Vagina (tissue), 2 donors: ENCODE measurements around the gene TRIP13. TPM values are rescaled to one million over a fixed set of nuclear protein-coding genes. Genes with fewer than 3 reads are reported as not detected.

ENCODE experiments used
- DNase-seq, 2 donors: peaks; one replicate each; pipeline ENCODE4 v3.0.0-alpha.2; 2017; ENCODE audit errors: extremely low spot score in 2 of 2
- H3K27ac ChIP-seq: fragments of 200-600 bp; sonication (generic); one replicate; pipeline ENCODE4 v1.5.1; 2019
- H3K27me3 ChIP-seq: fragments of 200-600 bp; sonication (generic); one replicate; pipeline ENCODE4 v1.5.1; 2019
- H3K36me3 ChIP-seq, 2 donors: fragments of 200-600 bp; sonication (generic); one replicate each; pipeline ENCODE4 v1.5.1; 2017 to 2019
- H3K4me1 ChIP-seq: fragments of 200-600 bp; sonication (generic); one replicate; pipeline ENCODE4 v1.5.1; 2019
- H3K4me3 ChIP-seq, 2 donors: fragments of 200-600 bp; sonication (generic); 1 replicate in 1 of 2; 2 replicates in 1 of 2; pipeline ENCODE4 v1.5.1; 2016 to 2019
- H3K9me3 ChIP-seq: fragments of 200-600 bp; sonication (generic); one replicate; pipeline ENCODE4 v1.5.1; 2019
- POLR2A ChIP-seq, 2 donors: fragments of 450-650 bp; IDR thresholded peaks; one replicate each; pipeline ENCODE4 v1.6.1; 2017; ENCODE audit warnings: antibody characterized with exemption in 2 of 2, mild to moderate bottlenecking in 2 of 2, moderate library complexity in 2 of 2
- POLR2AphosphoS5 ChIP-seq, 2 donors: sonication (generic); formaldehyde crosslinking; IDR thresholded peaks; one replicate each; pipeline ENCODE4 v1.9.0; 2017; ENCODE audit warnings: antibody characterized with exemption in 2 of 2, mild to moderate bottlenecking in 2 of 2, low read depth in 1 of 2; ENCODE audit not compliant: insufficient read depth in 1 of 2
- intact Hi-C: fragments of 100-400 bp; cut with DNase I; formaldehyde crosslinking; loops from one replicate; pipeline ENCODE4 v1.15.1; 2023
- total RNA-seq: library from RNA; depleted of rRNA; stranded (reverse); fragments of >200 nt; gene quantifications from one replicate; pipeline ENCODE4 v1.2.3, GENCODE V29; 2016
- TF ChIP-seq, protein P1 (sequence below), 3 experiments: fragments of 450-650 bp in 2 of 3; fragments of 200-600 bp in 1 of 3; sonication (generic) in 1 of 3; IDR thresholded peaks; one replicate each; pipeline ENCODE4 v1.5.1; 2017 to 2019; ENCODE audit warnings: antibody characterized with exemption in 3 of 3, mild to moderate bottlenecking in 2 of 3, moderate library complexity in 2 of 3

The TRIP13 gene
- total RNA-seq, 1 donor from 2014 or later: 3.7 TPM

DNA sequence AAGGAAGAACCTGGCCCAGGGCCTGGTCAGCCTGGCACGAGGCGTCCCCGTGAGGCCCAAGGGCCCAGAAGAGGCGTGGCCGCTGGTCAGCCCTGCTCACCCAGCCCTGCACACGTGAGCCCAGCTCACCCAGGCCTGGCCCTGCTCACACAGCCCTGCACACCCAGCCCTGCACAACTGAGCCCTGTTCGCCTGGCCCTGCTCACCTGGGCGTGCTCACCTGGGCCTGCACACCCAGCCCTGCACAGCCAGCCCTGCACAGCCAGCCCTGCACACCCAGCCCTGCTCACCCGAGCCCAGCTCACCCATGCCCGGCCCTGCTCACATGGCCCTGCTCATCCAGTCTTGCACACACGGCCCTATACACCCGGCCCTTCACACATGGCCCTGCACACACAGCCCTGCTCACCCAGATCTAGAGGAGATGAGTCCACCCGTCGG, 44.0 kb upstream of the TRIP13 start:
- DNase-seq: no peak
- H3K4me3 ChIP-seq: no peak overlapping the region
- intact Hi-C loops: no loop called here
- TF ChIP-seq, protein P1, sequence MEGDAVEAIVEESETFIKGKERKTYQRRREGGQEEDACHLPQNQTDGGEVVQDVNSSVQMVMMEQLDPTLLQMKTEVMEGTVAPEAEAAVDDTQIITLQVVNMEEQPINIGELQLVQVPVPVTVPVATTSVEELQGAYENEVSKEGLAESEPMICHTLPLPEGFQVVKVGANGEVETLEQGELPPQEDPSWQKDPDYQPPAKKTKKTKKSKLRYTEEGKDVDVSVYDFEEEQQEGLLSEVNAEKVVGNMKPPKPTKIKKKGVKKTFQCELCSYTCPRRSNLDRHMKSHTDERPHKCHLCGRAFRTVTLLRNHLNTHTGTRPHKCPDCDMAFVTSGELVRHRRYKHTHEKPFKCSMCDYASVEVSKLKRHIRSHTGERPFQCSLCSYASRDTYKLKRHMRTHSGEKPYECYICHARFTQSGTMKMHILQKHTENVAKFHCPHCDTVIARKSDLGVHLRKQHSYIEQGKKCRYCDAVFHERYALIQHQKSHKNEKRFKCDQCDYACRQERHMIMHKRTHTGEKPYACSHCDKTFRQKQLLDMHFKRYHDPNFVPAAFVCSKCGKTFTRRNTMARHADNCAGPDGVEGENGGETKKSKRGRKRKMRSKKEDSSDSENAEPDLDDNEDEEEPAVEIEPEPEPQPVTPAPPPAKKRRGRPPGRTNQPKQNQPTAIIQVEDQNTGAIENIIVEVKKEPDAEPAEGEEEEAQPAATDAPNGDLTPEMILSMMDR (IDR thresholded peaks at IDR 0.05): no peak
- no peak for TF ChIP-seq POLR2AphosphoS5 (IDR thresholded peaks at IDR 0.05; ENCODE audit: insufficient read depth in 1 of 2, low read depth in 1 of 2)
- no peak for TF ChIP-seq POLR2A (IDR thresholded peaks at IDR 0.05)
- peaks cover 4% of the 10 kb centered on the region for H3K4me1 ChIP-seq
- H3K9me3 ChIP-seq: no peaks in the 10 kb centered on the region
- no peaks in the 10 kb centered on the region for H3K36me3 ChIP-seq
- no peaks in the 10 kb centered on the region for H3K27me3 ChIP-seq
- no peak overlapping the region for H3K27ac ChIP-seq

DNA sequence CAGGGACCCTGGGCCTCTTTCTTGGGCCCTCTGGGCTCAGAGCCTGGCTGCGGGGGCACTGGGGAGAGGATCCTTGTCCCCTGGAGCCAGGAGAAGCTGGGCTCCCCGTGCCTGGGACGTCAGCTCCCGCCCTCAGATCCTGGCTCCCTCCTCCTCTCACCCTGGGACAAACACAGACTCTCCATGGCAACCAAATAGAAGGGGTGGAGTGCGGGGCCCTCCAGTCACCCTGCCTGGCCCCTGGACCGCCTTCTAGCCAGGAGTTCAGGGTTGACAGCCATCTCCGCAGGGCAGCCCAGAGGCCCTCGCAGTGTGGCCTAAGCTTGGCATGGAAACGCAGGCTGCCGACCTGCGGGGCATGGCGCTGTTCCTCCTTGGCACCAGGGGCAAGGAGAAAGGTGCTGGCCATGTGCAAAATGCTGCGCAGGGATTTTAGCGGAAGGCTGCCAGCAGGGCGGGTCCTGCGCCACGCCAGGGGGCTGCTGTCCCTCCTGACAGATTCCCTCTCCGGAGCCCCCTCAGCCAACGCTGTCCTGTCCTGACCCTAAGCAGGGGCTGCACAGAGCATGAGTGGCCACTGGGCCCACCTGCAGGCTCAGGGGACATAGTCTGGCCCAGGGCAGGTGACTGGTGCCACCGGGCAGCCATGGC, 42.9 kb upstream of the TRIP13 start:
- Histone ChIP-seq H3K9me3 (no peaks in the 10 kb centered on the region), H3K4me1 (peaks cover 4% of the 10 kb centered on the region), H3K36me3 (no peaks in the 10 kb centered on the region), H3K4me3 (no peak overlapping the region), H3K27ac (no peak overlapping the region), H3K27me3 (no peaks in the 10 kb centered on the region)
- no peak for DNase-seq
- TF ChIP-seq, protein P1 (IDR thresholded peaks at IDR 0.05): no peak
- TF ChIP-seq POLR2A (IDR thresholded peaks at IDR 0.05): no peak
- TF ChIP-seq POLR2AphosphoS5 (IDR thresholded peaks at IDR 0.05; ENCODE audit: insufficient read depth in 1 of 2, low read depth in 1 of 2): no peak
- intact Hi-C loops: no loop called here

DNA sequence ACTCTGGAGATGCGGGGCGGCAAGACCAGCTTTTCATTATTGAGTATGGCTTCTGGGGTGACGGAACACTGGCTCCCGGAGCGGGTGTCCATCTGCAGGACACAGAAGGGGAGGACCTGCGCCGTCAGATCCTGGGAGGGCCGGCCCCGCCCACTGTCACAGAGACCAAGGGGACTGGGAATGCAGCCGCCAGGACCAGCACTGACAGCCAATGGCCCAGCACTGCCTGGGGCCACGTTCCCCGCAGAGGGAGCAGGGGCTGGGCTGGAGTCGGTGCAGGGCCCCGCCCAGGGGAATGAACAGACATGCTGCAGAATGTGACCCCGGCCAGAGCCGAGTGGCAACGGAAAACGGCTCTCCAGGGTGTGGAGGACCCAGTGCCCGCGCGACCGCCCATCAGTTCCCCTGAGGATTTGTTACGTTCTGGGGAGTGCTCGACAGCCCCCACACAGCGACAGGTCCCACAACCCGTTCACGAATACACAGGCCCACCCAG, 42.1 kb upstream of the TRIP13 start, which contains the start of gene ZDHHC11:
TSS of gene ZDHHC11 (minus strand) at position 476 of the 496 bp plus-strand sequence. CDS start at position 92, 384 bp downstream.
- Histone ChIP-seq H3K27ac (no peak within 1 kb of the TSS), H3K27me3 (no peaks in the 10 kb centered on the region), H3K36me3 (no peaks in the 10 kb centered on the region), H3K9me3 (no peaks in the 10 kb centered on the region), H3K4me3 (no peak within 1 kb of the TSS), H3K4me1 (peaks cover 4% of the 10 kb centered on the region)
- intact Hi-C loops: no loop called here
- DNase-seq: no peak
- TF ChIP-seq POLR2A (IDR thresholded peaks at IDR 0.05) (no peak), POLR2AphosphoS5 (IDR thresholded peaks at IDR 0.05; ENCODE audit: insufficient read depth in 1 of 2, low read depth in 1 of 2) (no peak)
- TF ChIP-seq, protein P1 (IDR thresholded peaks at IDR 0.05): no peak

DNA sequence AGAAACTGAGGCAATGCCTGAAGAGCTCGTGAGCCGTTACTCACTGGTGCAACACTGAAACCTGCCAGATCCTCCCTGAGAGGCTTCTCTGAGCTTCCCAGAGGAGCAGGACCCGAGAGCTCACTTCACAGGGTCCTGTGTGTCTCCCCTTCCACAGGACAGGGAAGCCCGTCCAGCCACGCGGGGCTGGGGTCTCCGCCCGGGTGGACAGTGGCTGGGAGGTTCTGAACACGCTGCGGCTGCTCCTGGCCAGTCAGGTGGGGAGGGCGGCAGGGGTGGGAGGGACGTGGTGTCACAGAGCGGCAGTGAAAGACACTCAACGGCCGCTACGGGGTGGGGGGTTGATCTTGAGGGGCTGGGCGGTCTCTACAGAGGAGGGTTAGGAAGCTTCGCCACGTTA, 41.6 kb upstream of the TRIP13 start:
- no peaks in the 10 kb centered on the region for H3K27me3 ChIP-seq
- TF ChIP-seq POLR2A (IDR thresholded peaks at IDR 0.05): no peak
- no peak for DNase-seq
- H3K36me3 ChIP-seq: no peaks in the 10 kb centered on the region
- peaks cover 4% of the 10 kb centered on the region for H3K4me1 ChIP-seq
- no peak overlapping the region for H3K4me3 ChIP-seq
- intact Hi-C loops: no loop called here
- no peak overlapping the region for H3K27ac ChIP-seq
- no peaks in the 10 kb centered on the region for H3K9me3 ChIP-seq

DNA sequence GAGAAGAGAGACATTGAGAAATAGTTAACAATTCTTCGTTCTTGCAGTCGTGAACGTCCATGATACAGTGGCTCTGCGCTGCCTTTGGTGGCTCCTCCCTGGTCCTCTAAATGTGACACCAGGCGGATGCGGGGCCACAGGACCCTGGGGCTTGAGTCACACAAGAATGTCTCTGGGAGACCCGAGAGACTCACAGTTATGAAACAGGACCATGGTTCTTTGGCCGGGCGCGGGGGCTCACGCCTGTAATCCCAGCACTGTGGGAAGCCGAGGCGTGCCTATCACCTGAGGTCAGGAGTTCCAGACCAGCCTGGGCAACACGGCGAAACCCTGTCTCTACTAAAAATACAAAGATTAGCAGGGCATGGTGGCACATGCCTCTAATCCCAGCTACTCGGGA, 41.1 kb upstream of the TRIP13 start:
- no peak for DNase-seq
- peaks cover 4% of the 10 kb centered on the region for H3K4me1 ChIP-seq
- no peak overlapping the region for H3K4me3 ChIP-seq
- H3K36me3 ChIP-seq: no peaks in the 10 kb centered on the region
- H3K27me3 ChIP-seq: no peaks in the 10 kb centered on the region
- H3K9me3 ChIP-seq: no peaks in the 10 kb centered on the region
- intact Hi-C loops: no loop called here
- H3K27ac ChIP-seq: no peak overlapping the region
- TF ChIP-seq, protein P1 (IDR thresholded peaks at IDR 0.05): no peak
- TF ChIP-seq POLR2AphosphoS5 (IDR thresholded peaks at IDR 0.05; ENCODE audit: insufficient read depth in 1 of 2, low read depth in 1 of 2) (no peak), POLR2A (IDR thresholded peaks at IDR 0.05) (no peak)
